ENCODE results near the gene LCP2.
A peak's percentile ranks its signal among the peaks of the same experiment; 100 is the strongest.
"Not testable (repeated sequence)": the region's sequence is repeated elsewhere in the genome, so short reads cannot be mapped to it uniquely, and the experiment has no call there.

Gene LCP2

DNA sequence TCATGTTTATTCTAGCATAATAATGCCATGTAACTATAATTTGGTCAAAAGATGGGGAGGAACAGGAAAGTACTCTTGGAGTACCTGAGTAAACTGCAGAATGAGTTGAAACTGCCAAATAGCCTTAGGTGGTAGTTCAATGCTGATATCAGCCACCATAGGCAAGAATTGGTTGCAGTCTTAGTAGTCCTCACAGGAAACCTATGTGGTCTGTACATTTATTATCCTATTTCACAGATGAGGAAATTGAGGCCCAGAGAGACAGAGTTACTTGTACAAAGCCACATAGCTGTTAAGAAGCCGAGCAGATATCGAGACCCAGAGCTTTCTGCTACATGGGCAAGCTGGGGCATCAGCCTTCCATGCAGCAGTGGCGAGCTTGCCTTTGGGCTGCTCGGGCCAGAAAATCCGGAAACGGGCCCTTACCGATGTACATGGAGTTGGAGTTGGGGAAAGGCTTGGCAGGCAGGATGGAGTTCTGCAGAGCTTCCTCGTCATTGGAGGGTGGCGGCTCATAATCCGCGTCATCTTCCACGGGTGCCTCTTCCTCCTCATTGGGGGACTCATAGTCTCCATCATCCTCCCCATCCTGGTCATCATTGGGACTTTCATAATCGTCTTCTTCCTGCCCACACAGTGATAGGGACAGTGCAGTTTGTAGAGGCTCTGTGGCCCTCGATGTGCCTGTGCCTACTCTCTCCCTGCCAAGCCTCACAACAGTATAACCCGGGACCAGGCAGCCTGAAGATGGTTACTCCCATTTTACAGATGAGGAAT is 27.1 kb downstream of the LCP2 start:
- no peak for DNase-seq

DNA sequence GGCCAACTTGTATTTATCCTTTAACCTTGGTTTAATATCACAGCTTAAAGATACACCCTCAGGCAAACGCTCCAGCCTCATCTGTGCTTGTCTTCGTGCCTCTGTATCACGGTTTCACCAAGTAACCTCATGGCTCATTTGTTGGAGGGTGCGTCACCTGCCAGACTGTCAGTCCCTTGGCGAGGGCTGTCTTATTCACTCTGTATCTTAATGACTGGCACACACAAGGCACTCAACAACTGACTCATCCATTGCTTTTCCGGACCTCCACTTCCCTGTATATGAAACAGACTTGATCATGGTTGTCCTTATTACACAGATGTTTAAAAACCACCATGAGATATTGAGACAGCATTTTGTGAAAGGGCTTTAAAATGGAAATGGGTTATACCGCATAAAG is 28.0 kb downstream of the LCP2 start:
- DNase-seq = peak; percentile 77

GRCh38 chr5:170268884-170269283 is 28.7 kb downstream of the LCP2 start:
- DNase-seq = no peak

GRCh38 chr5:170268153-170268689 is 29.4 kb downstream of the LCP2 start:
- no peak for DNase-seq

DNA sequence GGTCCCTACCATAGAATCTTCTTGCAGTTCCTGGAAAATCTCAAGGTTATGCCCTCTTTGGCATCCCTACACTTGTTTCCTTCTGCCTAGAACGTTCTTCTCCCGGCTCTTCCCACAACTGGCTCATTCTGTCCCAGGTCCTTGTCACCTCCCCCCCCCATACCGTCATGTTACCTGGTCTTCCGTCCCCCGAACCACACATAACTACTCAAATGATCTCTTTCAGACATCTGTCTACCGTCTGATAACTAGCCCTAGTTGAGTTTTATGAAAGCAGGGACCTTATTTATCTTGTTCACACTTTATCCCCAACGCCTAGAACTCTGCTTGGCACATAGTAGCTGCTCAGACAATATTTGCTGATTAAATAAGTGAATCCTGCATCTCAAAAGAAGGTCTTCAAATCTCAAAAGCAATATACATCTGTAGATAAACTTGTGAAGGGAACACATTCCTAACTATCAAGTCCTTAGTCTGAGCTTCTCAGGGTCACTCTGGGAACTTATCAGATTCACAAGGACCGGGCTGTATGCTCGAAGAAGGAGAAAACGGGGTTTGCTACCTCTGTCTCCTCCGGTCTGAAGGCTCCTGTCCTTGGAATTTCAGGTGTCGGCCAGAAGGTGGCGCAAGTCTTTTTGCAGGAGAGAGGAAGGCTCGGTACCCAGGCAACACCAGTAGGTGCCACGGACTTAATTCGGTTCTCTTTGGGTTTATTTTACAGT is 30.0 kb downstream of the LCP2 start:
- peak; percentile 82 for DNase-seq

DNA sequence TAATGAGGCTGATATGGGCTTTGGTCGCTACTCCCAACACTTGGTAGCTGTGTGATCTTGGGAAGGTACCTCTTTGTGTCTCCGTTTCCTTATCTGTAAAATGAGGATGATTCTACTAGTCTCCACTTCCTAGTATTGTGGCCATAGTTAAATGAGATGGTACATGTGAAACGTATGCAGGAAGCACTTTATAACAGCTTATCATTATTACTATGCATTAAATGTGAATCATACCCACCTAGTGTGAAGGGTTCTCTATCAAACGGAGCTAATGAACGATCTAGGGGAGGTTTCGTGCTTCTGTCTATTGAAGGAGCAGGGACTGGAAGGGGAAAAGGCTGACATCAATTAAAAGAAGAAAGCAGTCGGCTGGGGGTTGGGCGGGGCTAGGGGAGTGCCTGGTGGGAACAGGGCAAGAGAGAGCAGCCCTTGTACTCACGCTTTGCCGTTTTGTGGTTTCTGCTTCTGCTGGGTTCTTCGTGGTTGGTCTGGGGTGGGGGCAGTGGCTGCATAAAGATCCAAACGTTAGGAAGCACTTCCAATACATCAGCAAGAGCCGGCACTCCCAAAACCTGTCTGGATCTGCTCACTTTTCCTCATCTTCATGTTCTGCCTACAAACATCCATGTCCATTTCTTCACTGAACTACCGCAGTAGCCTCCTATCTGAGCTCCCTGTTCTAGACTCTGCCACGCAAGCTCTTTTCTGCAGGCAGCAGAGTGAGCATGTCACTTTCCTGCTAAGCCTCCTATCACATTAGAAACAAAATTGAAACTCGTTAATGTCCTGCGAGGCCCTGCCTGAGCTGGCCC is 30.8 kb downstream of the LCP2 start:
- peak; percentile 40 for DNase-seq

DNA sequence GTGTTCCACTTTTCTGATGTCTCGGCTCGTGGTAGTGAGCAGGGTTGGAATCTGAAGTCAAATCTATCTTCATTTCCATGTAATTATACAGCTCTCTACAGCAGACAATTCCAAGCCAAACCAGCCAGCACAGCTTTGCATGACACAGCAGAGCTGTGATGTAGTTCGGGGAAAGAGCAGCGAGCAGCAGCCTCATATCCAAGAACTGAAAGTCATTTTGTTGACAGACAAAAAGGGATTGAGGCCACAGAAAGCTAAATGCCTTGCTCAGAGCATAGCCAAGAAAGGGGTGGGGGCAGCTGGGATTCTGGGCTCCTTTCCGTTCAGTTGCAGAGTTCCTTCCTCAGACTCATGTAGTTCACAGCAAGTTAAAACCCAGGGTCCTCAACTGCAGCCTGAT is 32.1 kb downstream of the LCP2 start:
- no peak for DNase-seq

DNA sequence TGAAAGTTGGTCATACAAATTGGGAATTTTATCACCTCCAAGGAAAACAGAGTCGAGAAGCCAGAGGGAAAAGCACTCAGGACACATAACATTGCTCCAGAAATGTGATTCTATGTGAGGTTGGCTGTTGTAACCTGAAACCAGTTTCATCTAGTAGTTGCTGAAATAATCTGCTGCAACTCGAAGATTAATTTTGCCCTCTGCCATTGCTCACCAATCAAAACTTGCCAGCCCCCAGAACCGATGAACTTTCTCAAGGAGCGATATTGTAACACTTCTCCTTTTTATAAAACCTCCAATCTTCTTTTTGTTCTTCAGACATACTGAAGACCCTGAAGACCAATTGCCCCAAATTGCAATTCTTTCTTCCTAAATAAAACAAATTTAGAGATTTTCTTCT is 33.7 kb downstream of the LCP2 start:
- DNase-seq = no peak

DNA sequence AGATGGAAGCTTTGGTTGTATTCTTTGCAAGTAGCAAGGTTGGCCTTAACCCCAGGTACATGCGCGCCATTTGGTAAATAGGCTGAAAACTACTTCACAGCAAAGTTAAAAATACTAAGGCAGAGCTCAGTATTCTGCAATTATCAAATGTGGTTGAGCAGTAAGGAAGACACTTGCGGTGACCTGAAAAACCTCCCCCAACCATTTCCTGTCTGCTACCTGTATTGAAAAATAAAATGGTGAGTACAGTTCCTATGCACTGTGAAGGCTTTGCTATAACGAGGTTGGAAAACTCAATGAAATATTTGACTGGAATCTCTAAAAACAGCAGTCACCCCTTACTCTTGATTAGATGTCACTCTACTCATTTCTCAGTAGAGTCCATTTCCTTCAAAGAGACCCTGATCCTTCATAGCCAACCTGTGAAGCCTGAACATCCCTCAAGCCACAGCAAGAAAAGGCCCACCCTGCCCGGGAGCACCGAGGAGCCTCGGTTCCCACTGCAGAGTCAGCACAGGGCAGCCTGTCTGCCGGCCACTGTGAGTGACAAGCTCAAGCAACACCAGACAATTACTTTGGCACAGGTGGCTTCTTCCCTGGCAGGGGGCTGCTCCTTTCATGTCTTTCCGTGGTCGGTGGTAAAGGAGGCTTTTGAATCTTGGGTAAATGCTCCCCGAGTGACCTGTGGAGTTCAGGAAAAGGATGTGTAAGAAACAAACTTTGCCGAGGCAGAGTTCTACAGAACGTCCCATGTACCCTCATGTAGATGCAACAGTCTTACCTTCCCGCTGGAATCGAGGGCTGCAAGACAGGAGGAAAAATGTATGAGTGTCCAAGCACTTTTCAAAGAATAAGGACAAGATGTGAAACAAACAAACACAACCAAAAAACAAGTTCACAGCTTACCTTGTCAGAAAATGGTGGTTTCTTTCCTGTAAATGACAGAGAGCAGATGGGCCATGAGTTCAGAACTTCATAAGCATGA is 35.2 kb downstream of the LCP2 start:
- DNase-seq = no peak

- no peak for DNase-seq
Measured at GRCh38 chr5:170261528-170262043, 36.0 kb downstream of the LCP2 start.

DNA sequence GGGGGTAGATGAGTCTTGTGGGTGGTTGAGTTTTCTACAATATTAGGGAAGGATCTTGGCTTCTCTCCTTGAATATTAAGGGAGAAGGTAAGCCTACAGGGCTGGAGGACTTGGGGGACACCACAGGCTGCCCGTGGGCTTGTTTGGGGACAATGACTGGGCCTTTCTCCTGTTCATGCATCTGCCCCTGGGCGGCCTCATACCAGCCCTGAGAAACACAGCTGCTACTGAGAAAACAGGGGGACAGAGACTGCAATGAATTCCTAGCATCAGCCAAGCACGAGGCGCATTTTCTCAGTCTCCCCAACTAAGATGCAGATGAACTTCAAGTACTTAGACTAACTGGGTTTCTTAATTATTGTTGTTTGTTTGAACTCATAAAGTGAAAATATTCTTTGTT is 40.2 kb downstream of the LCP2 start:
- DNase-seq = no peak

DNA sequence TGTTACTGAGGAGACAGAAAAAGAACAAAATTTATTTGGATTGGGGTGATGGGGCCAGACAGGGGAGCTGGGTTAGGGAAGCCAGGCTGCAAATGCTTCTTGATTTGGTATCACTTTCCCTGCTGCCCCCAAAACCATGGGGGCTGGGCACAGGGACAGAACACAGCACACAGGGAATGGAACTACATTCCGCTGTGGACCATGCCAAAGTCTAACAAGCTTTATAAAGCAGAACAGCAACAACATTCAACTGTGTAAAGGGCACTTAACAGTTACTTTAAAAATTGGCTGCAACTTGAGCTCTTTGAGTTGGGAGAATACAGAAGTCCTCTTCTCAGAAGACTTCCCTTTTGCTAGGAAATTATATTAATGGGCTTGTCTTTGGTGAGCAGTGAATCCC is 41.0 kb downstream of the LCP2 start:
- DNase-seq = no peak

GRCh38 chr5:170254056-170254455 is 43.5 kb downstream of the LCP2 start:
- DNase-seq = peak; percentile 75

- DNase-seq = no peak
Measured at GRCh38 chr5:170252720-170253350, 44.7 kb downstream of the LCP2 start.

DNA sequence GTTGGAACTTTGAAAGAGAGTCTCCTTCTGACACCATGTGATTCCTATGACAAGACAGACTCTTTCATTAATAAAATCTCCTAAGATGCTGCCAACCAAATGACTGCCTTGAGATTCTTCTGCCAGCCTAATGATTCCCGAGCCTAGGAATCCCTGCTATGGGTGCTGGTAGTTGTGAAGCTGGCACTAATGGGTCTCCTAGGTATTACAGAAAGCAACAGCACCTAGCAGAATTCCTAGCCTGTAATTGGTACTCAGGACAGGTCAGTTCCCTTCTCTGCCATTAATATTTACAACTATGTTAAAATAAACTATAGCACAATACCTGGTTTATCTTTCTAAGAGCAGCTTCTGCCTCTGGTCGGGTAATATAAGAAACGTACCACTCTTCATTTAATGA is 45.5 kb downstream of the LCP2 start:
- DNase-seq = no peak

- no peak for DNase-seq
Measured at GRCh38 chr5:170251462-170251861, 46.1 kb downstream of the LCP2 start.

DNA sequence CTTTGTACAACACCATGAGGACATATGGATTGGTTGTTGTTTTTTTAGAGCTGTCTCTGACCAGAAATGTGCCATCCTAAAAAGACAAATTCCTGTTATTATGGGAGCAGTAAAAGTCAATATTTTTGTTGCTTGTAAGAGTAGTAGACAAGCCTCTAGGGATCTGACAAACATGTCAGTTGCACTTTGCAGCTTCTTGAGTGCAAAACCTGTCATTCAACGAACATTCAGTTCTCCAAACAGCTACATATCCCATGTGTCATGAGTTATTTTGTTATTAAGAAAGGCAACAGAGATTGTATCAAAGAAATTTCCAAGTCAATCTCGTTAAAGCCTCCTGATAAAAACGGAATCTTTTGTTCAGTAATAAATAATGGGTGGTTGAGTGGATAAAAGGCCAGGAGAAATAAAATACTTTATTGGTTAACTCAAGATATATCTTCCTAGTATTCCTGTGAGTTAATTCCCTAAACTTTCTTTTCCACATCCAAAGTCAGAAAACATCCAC is 46.7 kb downstream of the LCP2 start:
- DNase-seq = no peak

DNA sequence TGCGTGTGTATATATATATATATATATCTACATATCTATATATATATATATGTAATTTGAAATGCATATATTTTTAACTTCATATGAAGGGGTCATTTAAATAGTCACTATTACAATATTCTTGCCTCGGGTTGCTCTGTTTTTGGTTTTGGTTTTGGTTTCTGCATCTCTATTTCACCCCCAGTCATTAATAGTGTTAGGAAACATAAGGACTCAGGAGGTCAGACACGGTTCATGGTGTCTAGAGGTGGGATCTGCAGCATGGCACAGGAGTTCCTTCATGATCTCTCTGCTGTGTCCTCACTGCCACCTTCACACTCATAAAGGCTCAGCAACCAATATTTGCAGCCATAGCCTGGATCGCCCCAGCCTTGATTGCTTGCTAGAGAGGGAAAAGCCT is 48.2 kb downstream of the LCP2 start:
- no peak for DNase-seq

GRCh38 chr5:170248931-170249227 is 48.7 kb downstream of the LCP2 start:
- not testable (repeated sequence) for DNase-seq

GRCh38 chr5:170248172-170248930 is 49.2 kb downstream of the LCP2 start:
- no peak for DNase-seq

GRCh38 chr5:170247363-170247762 is 50.2 kb downstream of the LCP2 start:
- DNase-seq = no peak

Data from stimulated activated CD4-positive, alpha-beta T cell treated with anti-CD3 and anti-CD28 coated beads, Interleukin-1b, Interleukin-23, amount 100 ng/mL, for 48 hours (primary cell).